IMR-90 (cell line): ENCODE data around the gene NRP1. TPM values are rescaled to one million over a fixed set of nuclear protein-coding genes. Genes with fewer than 3 reads are reported as not detected.

Experiments used
- ATAC-seq: fragments of 200-7000 bp; cut with Tn5 transposase; 2 replicates; pipeline ENCODE4 v1.9.1; 2020; ENCODE audit warnings: low read depth, mild to moderate bottlenecking, moderate library complexity
- BruUV-seq: library from RNA; stranded (reverse); fragments of 400-500 nt; replicated peaks from 2 replicates; lab custom pipeline; 2021; lab: Mats Ljungman, UMichigan
- CTCF ChIA-PET: fragments of 300-600 bp; formaldehyde crosslinking; extraction: SDS; loops from one replicate; lab custom pipeline; 2021; ENCODE audit warnings: antibody characterized with exemption; lab: Yijun Ruan, JAX
- POLR2A ChIA-PET: fragments of 300-600 bp; sonication (Branson Sonifier 250); formaldehyde crosslinking; loops from one replicate; lab custom pipeline; 2022; ENCODE audit warnings: antibody characterized with exemption; ENCODE audit not compliant: unreplicated experiment; lab: Charles Lee
- DNase-seq: peaks from one replicate; pipeline ENCODE4 v3.0.0; 2013
- H2AFZ ChIP-seq: replicated peaks from 2 replicates; pipeline ENCODE3; 2013; ENCODE audit warnings: low read length, mild to moderate bottlenecking; ENCODE audit not compliant: poor library complexity
- H2AK5ac ChIP-seq: 2 replicates; pipeline ENCODE4 v1.6.1; 2013; ENCODE audit warnings: low read depth, low read length, inconsistent platforms
- H2AK9ac ChIP-seq: replicated peaks from 2 replicates; pipeline ENCODE3; 2013; ENCODE audit warnings: mild to moderate bottlenecking, low read depth, low read length, moderate library complexity; ENCODE audit not compliant: poor library complexity
- H2BK120ac ChIP-seq: 2 replicates; pipeline ENCODE4 v1.6.1; 2013; ENCODE audit warnings: low read depth, low read length, inconsistent platforms
- H2BK15ac ChIP-seq: 3 replicates; pipeline ENCODE4 v1.6.1; 2013; ENCODE audit warnings: low read depth, low read length, inconsistent platforms
- H2BK20ac ChIP-seq: 2 replicates; pipeline ENCODE4 v1.6.1; 2013; ENCODE audit warnings: low read depth, mild to moderate bottlenecking, inconsistent platforms, low read length, moderate library complexity
- H2BK5ac ChIP-seq: 2 replicates; pipeline ENCODE4 v1.6.1; 2013; ENCODE audit warnings: mild to moderate bottlenecking, low read depth, low read length, inconsistent platforms; ENCODE audit not compliant: poor library complexity, severe bottlenecking
- H3K14ac ChIP-seq: replicated peaks from 2 replicates; pipeline ENCODE4 v1.6.1; 2013; ENCODE audit warnings: low read depth, low read length, inconsistent platforms
- H3K18ac ChIP-seq: 2 replicates; pipeline ENCODE4 v1.6.1; 2013; ENCODE audit warnings: low read depth, low read length, control low read depth
- H3K23ac ChIP-seq: 2 replicates; pipeline ENCODE4 v1.6.1; 2013; ENCODE audit warnings: low read depth, low read length, inconsistent platforms
- H3K27ac ChIP-seq: 2 replicates; pipeline ENCODE4 v1.5.1; 2013; ENCODE audit warnings: mild to moderate bottlenecking, control low read depth, low read length; ENCODE audit not compliant: insufficient read depth
- H3K27me3 ChIP-seq: 2 replicates; pipeline ENCODE4 v1.6.1; 2013; ENCODE audit warnings: low read length; ENCODE audit not compliant: control insufficient read depth, insufficient read depth
- H3K36me3 ChIP-seq: 2 replicates; pipeline ENCODE4 v1.6.1; 2013; ENCODE audit warnings: low read length, mixed read lengths; ENCODE audit not compliant: control insufficient read depth, insufficient read depth
- H3K4ac ChIP-seq: 2 replicates; pipeline ENCODE4 v1.6.1; 2013; ENCODE audit warnings: low read depth, low read length, inconsistent platforms
- H3K4me1 ChIP-seq: 2 replicates; pipeline ENCODE4 v1.6.1; 2013; ENCODE audit warnings: low read length, mixed read lengths; ENCODE audit not compliant: control insufficient read depth, insufficient read depth
- H3K4me2 ChIP-seq: 2 replicates; pipeline ENCODE4 v1.6.1; 2013; ENCODE audit warnings: low read depth, mild to moderate bottlenecking, control low read depth, low read length, moderate library complexity
- H3K4me3 ChIP-seq: 2 replicates; pipeline ENCODE4 v1.5.1; 2013; ENCODE audit warnings: low read depth, mild to moderate bottlenecking, control low read depth, low read length, moderate library complexity; ENCODE audit not compliant: insufficient read depth
- H3K56ac ChIP-seq: 2 replicates; pipeline ENCODE4 v1.6.1; 2013; ENCODE audit warnings: low read length, inconsistent platforms; ENCODE audit not compliant: insufficient read depth; ENCODE audit errors: extremely low read depth
- H3K79me1 ChIP-seq, 2 experiments: 2 replicates each; pipeline ENCODE4 v1.6.1; 2013; ENCODE audit warnings: low read length in 2 of 2, inconsistent platforms in 1 of 2, low read depth in 1 of 2
- H3K9ac ChIP-seq: 2 replicates; pipeline ENCODE4 v1.6.1; 2013; ENCODE audit warnings: low read depth, low read length, control low read depth
- H3K9me1 ChIP-seq: 2 replicates; pipeline ENCODE4 v1.6.1; 2013; ENCODE audit warnings: low read length, inconsistent platforms; ENCODE audit not compliant: insufficient read depth
- H3K9me3 ChIP-seq: 2 replicates; pipeline ENCODE4 v1.6.1; 2013; ENCODE audit warnings: low read length; ENCODE audit not compliant: control insufficient read depth, insufficient read depth
- H4K20me1 ChIP-seq: 2 replicates; pipeline ENCODE4 v1.6.1; 2013; ENCODE audit warnings: low read length, inconsistent platforms; ENCODE audit not compliant: insufficient read depth
- H4K5ac ChIP-seq: 2 replicates; pipeline ENCODE4 v1.6.1; 2013; ENCODE audit warnings: mild to moderate bottlenecking, low read depth, low read length, control low read depth
- H4K8ac ChIP-seq, 2 experiments: 2 replicates each; pipeline ENCODE4 v1.6.1; 2013; ENCODE audit warnings: low read depth in 2 of 2, low read length in 2 of 2, control low read depth in 1 of 2, inconsistent platforms in 1 of 2
- H4K91ac ChIP-seq: 2 replicates; pipeline ENCODE4 v1.6.1; 2013; ENCODE audit warnings: low read depth, low read length, inconsistent platforms; ENCODE audit not compliant: insufficient read depth
- BHLHE40 ChIP-seq: fragments of 150-350 bp; IDR thresholded peaks from 2 replicates; pipeline ENCODE4 v1.6.1; 2016; ENCODE audit warnings: mild to moderate bottlenecking, low read depth, low read length
- CEBPB ChIP-seq: IDR thresholded peaks from 2 replicates; pipeline ENCODE4 v1.6.1; 2012; ENCODE audit warnings: low read depth, low read length, improper control_type of control experiment
- CHD1 ChIP-seq: IDR thresholded peaks from 2 replicates; pipeline ENCODE4 v1.6.1; 2012; ENCODE audit warnings: low read depth, low read length, improper control_type of control experiment
- CTCF ChIP-seq: conservative IDR thresholded peaks from 2 replicates; pipeline ENCODE4 v1.5.1; 2012; ENCODE audit warnings: mild to moderate bottlenecking, low read depth, low read length, improper control_type of control experiment
- ELK1 ChIP-seq: fragments of 150-350 bp; IDR thresholded peaks from 2 replicates; pipeline ENCODE4 v1.6.1; 2016; ENCODE audit warnings: low read depth, mild to moderate bottlenecking, low read length, moderate library complexity, borderline replicate concordance
- FOS ChIP-seq: fragments of 150-350 bp; IDR thresholded peaks from 2 replicates; pipeline ENCODE4 v1.6.1; 2016; ENCODE audit warnings: low read depth, low read length
- MAFK ChIP-seq: IDR thresholded peaks from 2 replicates; pipeline ENCODE4 v1.6.1; 2012; ENCODE audit warnings: low read depth, low read length, improper control_type of control experiment
- MAZ ChIP-seq: IDR thresholded peaks from 2 replicates; pipeline ENCODE4 v1.6.1; 2012; ENCODE audit warnings: low read depth, mild to moderate bottlenecking, low read length, improper control_type of control experiment, moderate library complexity, borderline replicate concordance
- MXI1 ChIP-seq: IDR thresholded peaks from 2 replicates; pipeline ENCODE4 v1.6.1; 2012; ENCODE audit warnings: low read depth, mild to moderate bottlenecking, low read length, moderate library complexity, borderline replicate concordance
- NFE2L2 ChIP-seq: fragments of 150-350 bp; IDR thresholded peaks from 2 replicates; pipeline ENCODE4 v1.6.1; 2016; ENCODE audit warnings: low read depth, mild to moderate bottlenecking, low read length
- POLR2A ChIP-seq: IDR thresholded peaks from 2 replicates; pipeline ENCODE4 v1.6.1; 2012; ENCODE audit warnings: mild to moderate bottlenecking, low read depth, low read length
- RAD21 ChIP-seq: IDR thresholded peaks from 2 replicates; pipeline ENCODE4 v1.6.1; 2012; ENCODE audit warnings: low read length, improper control_type of control experiment
- RCOR1 ChIP-seq: IDR thresholded peaks from 2 replicates; pipeline ENCODE4 v1.6.1; 2012; ENCODE audit warnings: mild to moderate bottlenecking, low read length, improper control_type of control experiment; ENCODE audit not compliant: insufficient replicate concordance
- RFX5 ChIP-seq: IDR thresholded peaks from 2 replicates; pipeline ENCODE4 v1.8.0; 2012; ENCODE audit warnings: low read depth, mild to moderate bottlenecking, low read length, moderate library complexity
- SMC3 ChIP-seq: fragments of 150-350 bp; IDR thresholded peaks from 2 replicates; pipeline ENCODE4 v1.6.1; 2016; ENCODE audit warnings: low read depth, mild to moderate bottlenecking, antibody characterized with exemption, low read length, moderate library complexity
- USF2 ChIP-seq: fragments of 150-350 bp; IDR thresholded peaks from 2 replicates; pipeline ENCODE4 v1.6.1; 2017; ENCODE audit warnings: mild to moderate bottlenecking, antibody characterized with exemption, low read length, low read depth
- WGBS, 2 experiments: methylation state at CpG; one replicate each; pipeline versions ENCODE4 v1.1.5 to v1.1.7; 2013; ENCODE audit warnings: missing lambda C conversion rate in 2 of 2; ENCODE audit not compliant: insufficient read length in 1 of 2; ENCODE audit errors: extremely low coverage in 2 of 2; 5-methylcytosine and 5-hydroxymethylcytosine counted together
- dilution Hi-C: fragments of 300-500 bp; cut with HindIII; formaldehyde crosslinking; loops from one replicate; pipeline ENCODE4 v1.14.3; 2018; ENCODE audit warnings: low sequenced_read_pairs; ENCODE audit not compliant: unreplicated experiment
- in situ Hi-C: fragments of 300-500 bp; cut with MboI; formaldehyde crosslinking; loops from 3 replicates; pipeline ENCODE4 v1.14.3; 2019; ENCODE audit warnings: low sequenced_read_pairs, inconsistent platforms, mixed read lengths
- intact Hi-C: fragments of 100-400 bp; cut with micrococcal nuclease; formaldehyde crosslinking; loops from 2 replicates; pipeline ENCODE4 v1.10.0; 2022
- polyA plus RNA-seq, 3 experiments: library from polyadenylated mRNA; depleted of rRNA; stranded (reverse); fragments of >200 nt; gene quantifications; 2 replicates each; pipeline ENCODE4 v1.2.3, GENCODE V29; 2012; ENCODE audit warnings: low replicate concordance in 1 of 3
- total RNA-seq: library from RNA; depleted of rRNA; stranded (reverse); fragments of >200 nt; gene quantifications from 2 replicates; pipeline ENCODE4 v1.2.3, GENCODE V29; 2012

NRP1 gene
- total and polyA plus RNA-seq, 2 of the 4 experiments (the other 2 are of a cell fraction), result 108 to 227 TPM

- TF ChIP-seq ELK1 (no peak), NFE2L2 (no peak), CTCF (no peak), MXI1 (no peak), POLR2A (no peak), RFX5 (no peak), USF2 (no peak), RAD21 (no peak), MAZ (no peak), MAFK (no peak), SMC3 (no peak), FOS (no peak), BHLHE40 (no peak), RCOR1 (no peak), CHD1 (no peak), CEBPB (no peak)
- Histone ChIP-seq H3K9me1 (peaks cover 6% of the 10 kb centered on the region; the same call in 1 of the 2 replicates), H2AK9ac (no peak overlapping the region), H2BK15ac (no peak overlapping the region; the same call in 2 of the 3 replicates), H3K23ac (no peak overlapping the region), H3K56ac (no peak overlapping the region), H4K5ac (peak overlapping the region; percentile 18; the same call in 1 of the 2 replicates), H2BK120ac (peak overlapping the region; percentile 89; the same call in 1 of the 2 replicates), H3K9ac (no peak overlapping the region), H2AFZ (no peak overlapping the region), H3K4me3 (no peak overlapping the region), H3K27ac (peak overlapping the region; percentile 20; the same call in 1 of the 2 replicates), H4K91ac (peak overlapping the region; percentile 16; the same call in 1 of the 2 replicates), H3K36me3 (no peaks in the 10 kb centered on the region; the same call in 1 of the 2 replicates), H2BK20ac (peak overlapping the region; percentile 79), H2BK5ac (peak overlapping the region; percentile 96), H4K20me1 (no peaks in the 10 kb centered on the region; the same call in 1 of the 2 replicates), H3K18ac (peak overlapping the region; percentile 79; the same call in 1 of the 2 replicates), H4K8ac (peak overlapping the region; percentile 7 to 36; a peak in 2 of 4 replicates), H3K14ac (no peak overlapping the region), H3K4me1 (peaks cover 29% of the 10 kb centered on the region), H2AK5ac (peak overlapping the region; percentile 45; the same call in 1 of the 2 replicates), H3K4ac (peak overlapping the region; percentile 19), H3K9me3 (no peaks in the 10 kb centered on the region), H3K79me1 (peaks cover 16 to 49% of the 10 kb centered on the region in 2 experiments; a peak in 3 of 4 replicates), H3K27me3 (no peaks in the 10 kb centered on the region), H3K4me2 (no peak overlapping the region)
- no peak for ATAC-seq
- BruUV-seq, result no TSS peak
- intact Hi-C loops, result no loop called here
- WGBS, 2 experiments, result no CpG with 5 or more reads among the region's 2 CpGs
- no peak for DNase-seq
- POLR2A ChIA-PET, result no interaction called here
- dilution Hi-C loops, result no loop called here
- in situ Hi-C loops, result no loop called here
- CTCF ChIA-PET, result interaction anchor here (1.6 kb wide), 1 partner anchor 10 kb away, joined by 7 read pairs; no protein-coding TSS in a partner anchor
Observed at GRCh38 chr10:33239257-33239656, 95.2 kb downstream of the NRP1 start.
